Transverse colon (tissue), 4 donors: ENCODE data around the gene OBSCN. TPM values are rescaled to one million over a fixed set of nuclear protein-coding genes. Genes with fewer than 3 reads are reported as not detected.

Experiments used
- DNase-seq: peaks from one replicate; pipeline ENCODE4 v3.0.0-alpha.2; 2019
- H3K27ac ChIP-seq, 4 donors: fragments of 200-600 bp; sonication (generic); 2 replicates each; pipeline ENCODE4 v1.5.1; 2016 to 2018; ENCODE audit warnings: inconsistent platforms in 4 of 4
- H3K27me3 ChIP-seq: fragments of 200-600 bp; sonication (generic); 2 replicates; pipeline ENCODE4 v1.5.1; 2017; ENCODE audit warnings: inconsistent platforms
- H3K36me3 ChIP-seq, 4 donors: fragments of 200-600 bp; sonication (generic); 2 replicates each; pipeline ENCODE4 v1.5.1; 2017 to 2019; ENCODE audit warnings: inconsistent platforms in 4 of 4
- H3K4me1 ChIP-seq, 4 donors: fragments of 200-600 bp; sonication (generic); 2 replicates each; pipeline ENCODE4 v1.5.1; 2017 to 2020; ENCODE audit warnings: inconsistent platforms in 4 of 4
- H3K4me3 ChIP-seq, 4 donors: fragments of 200-600 bp; sonication (generic); 1 replicate in 1 of 4; 2 replicates in 3 of 4; pipeline versions ENCODE4 v1.5.1 to v1.6.1; 2017 to 2019; ENCODE audit warnings: inconsistent platforms in 4 of 4
- H3K9me3 ChIP-seq, 2 donors: fragments of 200-600 bp; sonication (generic); 2 replicates each; pipeline ENCODE4 v1.5.1; 2017 to 2019; ENCODE audit warnings: inconsistent platforms in 2 of 2
- EP300 ChIP-seq: sonication (generic); formaldehyde crosslinking; IDR thresholded peaks from one replicate; pipeline ENCODE4 v1.6.1; 2017; ENCODE audit warnings: antibody characterized with exemption, low read depth
- POLR2A ChIP-seq: fragments of 450-650 bp; IDR thresholded peaks from one replicate; pipeline ENCODE4 v1.6.1; 2016; ENCODE audit warnings: antibody characterized with exemption, mild to moderate bottlenecking, moderate library complexity
- POLR2AphosphoS5 ChIP-seq, 3 donors: sonication (generic); formaldehyde crosslinking; IDR thresholded peaks; one replicate each; pipeline ENCODE4 v1.6.1; 2016; ENCODE audit warnings: antibody characterized with exemption in 3 of 3
- WGBS, 2 donors: methylation state at CpG; one replicate each; pipeline ENCODE4 v1.1.5; 2018; ENCODE audit warnings: low coverage in 1 of 2; 5-methylcytosine and 5-hydroxymethylcytosine counted together
- in situ Hi-C, 4 donors: fragments of 200-750 bp; cut with MboI; loops; one replicate each; pipeline versions ENCODE4 v1.15.0 to v1.15.1; 2017; ENCODE audit warnings: low sequenced_read_pairs in 3 of 4, low pct_ligation_motif_present in 1 of 4, low pct_unique_long_range_greater_than_20kb in 1 of 4
- intact Hi-C: fragments of 100-400 bp; cut with DNase I; formaldehyde crosslinking; loops from one replicate; pipeline ENCODE4 v1.15.1; 2023; ENCODE audit warnings: low total_unique reads
- total RNA-seq, 4 donors: library from RNA; depleted of rRNA; stranded (reverse); fragments of >200 nt; gene quantifications; one replicate each; pipeline ENCODE4 v1.1.0, GENCODE V29; 2016
- TF ChIP-seq, protein P1 (sequence below), 5 experiments: fragments of 200-600 bp in 3 of 5; fragments of 450-650 bp in 2 of 5; sonication (generic) in 3 of 5; IDR thresholded peaks; 1 replicate in 2 of 5; 2 replicates in 3 of 5; pipeline ENCODE4 v1.5.1; 2016 to 2017; ENCODE audit warnings: antibody characterized with exemption in 5 of 5, inconsistent platforms in 3 of 5, mild to moderate bottlenecking in 2 of 5, moderate library complexity in 1 of 5

Gene OBSCN
- total RNA-seq, 4 donors from 2014 or later, result 11.9 to 21.7 (median 15.8) TPM

DNA sequence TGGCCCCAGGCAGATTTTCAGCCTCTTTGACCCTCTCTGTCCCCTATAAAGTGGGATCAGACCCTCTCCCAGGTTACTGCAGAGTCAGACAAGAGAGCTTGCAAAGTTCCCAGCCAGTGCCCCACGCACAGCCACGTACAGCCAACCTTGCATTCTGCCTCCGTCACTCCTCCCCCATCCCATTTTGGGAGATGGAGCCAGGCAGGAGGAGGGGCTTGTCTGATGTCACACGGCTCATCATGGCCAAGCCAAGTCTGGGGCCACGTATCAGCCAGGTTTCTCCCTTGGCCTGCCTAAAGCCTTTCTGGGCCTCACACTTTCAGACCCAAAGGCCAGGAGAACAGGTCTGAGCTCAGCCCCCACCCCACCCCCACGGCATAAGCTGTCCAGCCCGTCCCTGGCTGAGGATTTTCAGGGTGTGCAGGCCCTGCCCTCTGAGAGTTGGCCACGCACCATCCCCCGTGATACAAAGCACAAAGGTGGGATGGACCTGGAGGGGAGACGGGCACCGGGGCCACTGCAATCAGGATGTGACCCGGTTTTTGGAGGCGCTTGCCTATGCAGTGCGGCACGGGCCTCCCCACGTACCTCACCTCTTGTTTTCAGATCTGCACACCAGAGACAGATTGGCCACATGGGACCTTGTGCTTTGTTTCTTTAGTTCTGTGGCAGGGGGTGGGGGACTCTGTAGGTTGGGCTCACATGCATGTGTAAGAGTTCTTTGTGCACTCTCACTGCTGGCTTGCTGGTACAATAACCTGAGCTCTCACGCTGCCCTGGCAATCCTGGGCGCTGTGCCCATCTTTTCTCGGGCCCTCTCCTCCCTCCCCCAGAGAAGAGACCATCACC is 151.1 kb downstream of the OBSCN start:
- DNase-seq, result no peak
- Histone ChIP-seq H3K27ac (no peak overlapping the region), H3K4me3 (no peak overlapping the region), H3K9me3 (no peaks in the 10 kb centered on the region), H3K36me3 (no peaks in the 10 kb centered on the region), H3K4me1 (no peaks in the 10 kb centered on the region), H3K27me3 (no peaks in the 10 kb centered on the region)
- intact Hi-C loops (no loop called here), in situ Hi-C loops (no loop called here)
- TF ChIP-seq POLR2A (no peak), POLR2AphosphoS5 (IDR thresholded peaks at IDR 0.05) (no peak), EP300 (no peak)
- TF ChIP-seq, protein P1, sequence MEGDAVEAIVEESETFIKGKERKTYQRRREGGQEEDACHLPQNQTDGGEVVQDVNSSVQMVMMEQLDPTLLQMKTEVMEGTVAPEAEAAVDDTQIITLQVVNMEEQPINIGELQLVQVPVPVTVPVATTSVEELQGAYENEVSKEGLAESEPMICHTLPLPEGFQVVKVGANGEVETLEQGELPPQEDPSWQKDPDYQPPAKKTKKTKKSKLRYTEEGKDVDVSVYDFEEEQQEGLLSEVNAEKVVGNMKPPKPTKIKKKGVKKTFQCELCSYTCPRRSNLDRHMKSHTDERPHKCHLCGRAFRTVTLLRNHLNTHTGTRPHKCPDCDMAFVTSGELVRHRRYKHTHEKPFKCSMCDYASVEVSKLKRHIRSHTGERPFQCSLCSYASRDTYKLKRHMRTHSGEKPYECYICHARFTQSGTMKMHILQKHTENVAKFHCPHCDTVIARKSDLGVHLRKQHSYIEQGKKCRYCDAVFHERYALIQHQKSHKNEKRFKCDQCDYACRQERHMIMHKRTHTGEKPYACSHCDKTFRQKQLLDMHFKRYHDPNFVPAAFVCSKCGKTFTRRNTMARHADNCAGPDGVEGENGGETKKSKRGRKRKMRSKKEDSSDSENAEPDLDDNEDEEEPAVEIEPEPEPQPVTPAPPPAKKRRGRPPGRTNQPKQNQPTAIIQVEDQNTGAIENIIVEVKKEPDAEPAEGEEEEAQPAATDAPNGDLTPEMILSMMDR (IDR thresholded peaks at IDR 0.05), result no peak
- 92% methylated on average over 19 of the region's 19 CpGs; no CpG with 5 or more reads in 1 of the 2 donors for WGBS, 2 donors

DNA sequence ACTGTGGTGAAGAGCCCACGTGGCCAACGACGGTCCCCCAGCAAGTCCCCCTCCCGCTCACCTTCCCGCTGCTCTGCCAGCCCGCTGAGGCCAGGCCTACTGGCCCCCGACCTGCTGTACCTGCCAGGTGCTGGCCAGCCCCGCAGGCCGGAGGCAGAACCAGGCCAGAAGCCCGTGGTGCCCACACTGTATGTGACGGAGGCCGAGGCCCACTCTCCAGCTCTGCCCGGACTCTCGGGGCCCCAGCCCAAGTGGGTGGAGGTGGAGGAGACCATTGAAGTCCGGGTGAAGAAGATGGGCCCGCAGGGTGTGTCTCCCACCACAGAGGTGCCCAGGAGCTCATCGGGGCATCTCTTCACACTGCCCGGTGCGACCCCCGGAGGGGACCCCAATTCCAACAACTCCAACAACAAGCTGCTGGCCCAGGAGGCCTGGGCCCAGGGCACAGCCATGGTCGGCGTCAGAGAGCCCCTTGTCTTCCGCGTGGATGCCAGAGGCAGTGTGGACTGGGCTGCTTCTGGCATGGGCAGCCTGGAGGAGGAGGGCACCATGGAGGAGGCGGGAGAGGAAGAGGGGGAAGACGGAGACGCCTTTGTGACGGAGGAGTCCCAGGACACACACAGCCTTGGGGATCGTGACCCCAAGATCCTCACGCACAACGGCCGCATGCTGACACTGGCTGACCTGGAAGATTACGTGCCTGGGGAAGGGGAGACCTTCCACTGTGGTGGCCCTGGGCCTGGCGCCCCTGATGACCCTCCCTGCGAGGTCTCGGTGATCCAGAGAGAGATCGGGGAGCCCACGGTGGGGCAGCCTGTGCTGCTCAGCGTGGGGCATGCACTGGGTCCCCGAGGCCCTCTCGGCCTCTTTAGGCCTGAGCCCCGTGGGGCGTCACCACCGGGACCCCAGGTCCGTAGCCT is 152.0 kb downstream of the OBSCN start:
- intact Hi-C loops (no loop called here), in situ Hi-C loops (no loop called here)
- Histone ChIP-seq H3K27ac (no peak overlapping the region), H3K36me3 (no peaks in the 10 kb centered on the region), H3K4me1 (no peaks in the 10 kb centered on the region), H3K27me3 (no peaks in the 10 kb centered on the region), H3K4me3 (no peak overlapping the region), H3K9me3 (no peaks in the 10 kb centered on the region)
- TF ChIP-seq, protein P1 (IDR thresholded peaks at IDR 0.05), result no peak
- TF ChIP-seq POLR2AphosphoS5 (IDR thresholded peaks at IDR 0.05) (no peak), POLR2A (no peak), EP300 (no peak)
- 91% methylated on average over 45 of the region's 45 CpGs; no CpG with 5 or more reads in 1 of the 2 donors for WGBS, 2 donors
- no peak for DNase-seq

DNA sequence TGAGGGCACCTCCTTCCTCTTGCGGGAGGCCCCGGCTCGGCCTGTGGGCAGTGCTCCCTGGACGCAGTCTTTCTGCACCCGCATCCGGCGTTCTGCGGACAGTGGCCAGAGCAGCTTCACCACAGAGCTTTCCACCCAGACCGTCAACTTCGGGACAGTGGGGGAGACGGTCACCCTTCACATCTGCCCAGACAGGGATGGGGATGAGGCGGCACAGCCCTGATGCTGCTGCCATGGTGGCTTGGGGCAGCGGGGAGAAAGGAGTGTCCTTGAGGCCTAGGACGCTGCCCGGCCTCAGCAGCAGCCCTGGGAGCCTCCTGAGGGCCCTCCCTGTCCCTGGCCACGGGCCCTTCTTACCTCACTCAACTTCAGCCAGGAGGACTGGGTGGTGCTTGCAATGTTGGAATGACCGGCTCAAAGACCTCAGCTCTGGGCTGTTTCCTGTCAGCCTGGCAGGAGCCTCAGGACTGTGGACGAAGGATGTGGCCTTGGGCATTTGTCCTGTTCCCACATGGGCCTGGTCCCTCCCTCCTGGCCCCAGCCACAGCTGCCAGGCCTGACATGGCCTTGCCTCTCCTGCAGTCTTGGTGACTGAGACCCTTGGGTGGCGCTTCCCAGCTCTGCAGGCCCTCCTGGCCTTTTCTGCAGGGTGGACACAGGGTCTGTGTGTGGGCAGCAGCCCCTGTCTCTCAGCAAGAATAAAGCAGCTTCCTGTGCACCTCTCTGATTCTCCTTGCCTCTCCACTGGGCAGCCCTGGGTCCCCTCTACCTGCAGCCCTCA is 152.9 kb downstream of the OBSCN start:
- 87% methylated on average over 18 of the region's 19 CpGs; no CpG with 5 or more reads in 1 of the 2 donors for WGBS, 2 donors
- Histone ChIP-seq H3K36me3 (no peaks in the 10 kb centered on the region), H3K27me3 (no peaks in the 10 kb centered on the region), H3K27ac (no peak overlapping the region), H3K4me1 (no peaks in the 10 kb centered on the region), H3K9me3 (no peaks in the 10 kb centered on the region), H3K4me3 (no peak overlapping the region)
- TF ChIP-seq POLR2AphosphoS5 (IDR thresholded peaks at IDR 0.05), result no peak
- no peak for DNase-seq
- in situ Hi-C loops (no loop called here), intact Hi-C loops (no loop called here)

DNA sequence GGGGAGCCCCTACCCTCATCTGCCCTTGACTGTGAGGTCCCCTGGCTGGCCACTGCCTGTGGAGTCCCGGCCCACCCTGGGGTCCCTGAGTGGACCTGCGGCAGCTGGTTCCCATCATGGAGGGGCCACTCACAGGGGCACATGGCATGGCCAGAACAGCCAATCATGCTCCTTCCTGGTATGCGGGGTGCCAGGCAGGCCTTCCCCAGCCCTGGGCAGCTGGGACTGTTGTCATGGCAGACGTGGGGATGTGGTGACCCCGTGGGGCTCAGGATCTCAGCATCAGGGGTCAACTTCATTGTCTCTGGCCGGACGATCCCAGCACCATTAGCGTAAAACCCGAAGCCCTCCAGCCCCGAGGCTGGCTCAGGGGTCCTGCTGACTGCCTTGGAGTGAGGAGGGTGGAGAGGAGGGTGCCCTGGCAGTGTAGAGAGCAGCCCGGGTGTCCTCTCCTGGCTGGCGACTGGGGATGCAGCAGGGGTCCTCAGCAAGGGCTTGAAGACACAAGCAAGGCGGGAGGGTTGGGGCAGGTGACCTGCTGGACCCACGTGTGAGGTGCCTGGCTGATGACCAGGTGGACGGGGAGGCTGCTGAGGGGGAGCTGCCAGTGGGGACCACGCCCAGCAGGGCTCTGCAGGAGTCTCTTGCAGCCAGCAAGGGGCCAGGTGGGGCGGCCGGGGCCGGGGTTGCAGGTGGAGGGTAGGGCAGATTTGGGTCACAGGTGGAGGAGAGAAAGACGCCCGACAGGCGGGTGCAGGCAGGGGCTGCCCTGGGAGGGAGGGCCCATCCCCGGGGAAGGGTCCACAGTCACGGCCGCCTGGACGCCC is 153.7 kb downstream of the OBSCN start:
- no peak overlapping the region for H3K4me3 ChIP-seq
- no peak overlapping the region for H3K27ac ChIP-seq
- no peaks in the 10 kb centered on the region for H3K9me3 ChIP-seq
- DNase-seq, result no peak
- no peaks in the 10 kb centered on the region for H3K27me3 ChIP-seq
- no peaks in the 10 kb centered on the region for H3K4me1 ChIP-seq
- in situ Hi-C loops, result no loop called here
- TF ChIP-seq POLR2AphosphoS5 (IDR thresholded peaks at IDR 0.05) (no peak), EP300 (no peak), POLR2A (no peak)
- TF ChIP-seq, protein P1 (IDR thresholded peaks at IDR 0.05), result no peak
- no peaks in the 10 kb centered on the region for H3K36me3 ChIP-seq
- intact Hi-C loops, result no loop called here
- 77 to 78% methylated on average over 3 to 26 of the region's 26 CpGs for WGBS, 2 donors
